ENCODE results near the gene SPNS2. TPM values are rescaled to one million over a fixed set of nuclear protein-coding genes. Genes with fewer than 3 reads are reported as not detected.

The SPNS2 gene
- total and polyA plus RNA-seq, 3 donors from 2014 or later, result 6.7 to 11.5 (median 8.0) TPM

DNA sequence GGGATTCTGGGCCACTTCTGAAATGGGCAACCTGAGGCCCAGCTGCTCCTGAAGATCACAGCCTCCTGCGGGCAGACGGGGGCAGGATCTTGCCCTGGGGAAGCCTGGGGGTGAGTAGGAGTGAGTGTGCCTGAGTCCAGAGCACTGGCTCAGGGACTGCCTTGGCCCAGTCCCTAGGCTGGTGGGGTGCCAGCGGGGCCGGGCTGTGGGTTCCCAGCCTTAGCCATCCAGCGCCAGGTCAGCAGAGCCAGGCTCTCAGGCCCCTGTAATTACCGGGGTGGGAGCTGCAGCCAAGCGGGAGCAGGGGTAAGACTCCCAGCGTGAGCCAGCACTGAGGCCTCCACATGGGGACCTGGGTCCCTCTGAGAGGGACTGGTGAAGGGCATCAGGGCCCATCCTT lies 8.2 kb downstream of the SPNS2 start:
- 74 to 95% methylated on average over 7 to 8 of the region's 8 CpGs for WGBS, 2 donors
- no peak for TF ChIP-seq POLR2A (IDR thresholded peaks at IDR 0.05)
- TF ChIP-seq, protein P1, sequence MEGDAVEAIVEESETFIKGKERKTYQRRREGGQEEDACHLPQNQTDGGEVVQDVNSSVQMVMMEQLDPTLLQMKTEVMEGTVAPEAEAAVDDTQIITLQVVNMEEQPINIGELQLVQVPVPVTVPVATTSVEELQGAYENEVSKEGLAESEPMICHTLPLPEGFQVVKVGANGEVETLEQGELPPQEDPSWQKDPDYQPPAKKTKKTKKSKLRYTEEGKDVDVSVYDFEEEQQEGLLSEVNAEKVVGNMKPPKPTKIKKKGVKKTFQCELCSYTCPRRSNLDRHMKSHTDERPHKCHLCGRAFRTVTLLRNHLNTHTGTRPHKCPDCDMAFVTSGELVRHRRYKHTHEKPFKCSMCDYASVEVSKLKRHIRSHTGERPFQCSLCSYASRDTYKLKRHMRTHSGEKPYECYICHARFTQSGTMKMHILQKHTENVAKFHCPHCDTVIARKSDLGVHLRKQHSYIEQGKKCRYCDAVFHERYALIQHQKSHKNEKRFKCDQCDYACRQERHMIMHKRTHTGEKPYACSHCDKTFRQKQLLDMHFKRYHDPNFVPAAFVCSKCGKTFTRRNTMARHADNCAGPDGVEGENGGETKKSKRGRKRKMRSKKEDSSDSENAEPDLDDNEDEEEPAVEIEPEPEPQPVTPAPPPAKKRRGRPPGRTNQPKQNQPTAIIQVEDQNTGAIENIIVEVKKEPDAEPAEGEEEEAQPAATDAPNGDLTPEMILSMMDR (IDR thresholded peaks at IDR 0.05), result no peak

DNA sequence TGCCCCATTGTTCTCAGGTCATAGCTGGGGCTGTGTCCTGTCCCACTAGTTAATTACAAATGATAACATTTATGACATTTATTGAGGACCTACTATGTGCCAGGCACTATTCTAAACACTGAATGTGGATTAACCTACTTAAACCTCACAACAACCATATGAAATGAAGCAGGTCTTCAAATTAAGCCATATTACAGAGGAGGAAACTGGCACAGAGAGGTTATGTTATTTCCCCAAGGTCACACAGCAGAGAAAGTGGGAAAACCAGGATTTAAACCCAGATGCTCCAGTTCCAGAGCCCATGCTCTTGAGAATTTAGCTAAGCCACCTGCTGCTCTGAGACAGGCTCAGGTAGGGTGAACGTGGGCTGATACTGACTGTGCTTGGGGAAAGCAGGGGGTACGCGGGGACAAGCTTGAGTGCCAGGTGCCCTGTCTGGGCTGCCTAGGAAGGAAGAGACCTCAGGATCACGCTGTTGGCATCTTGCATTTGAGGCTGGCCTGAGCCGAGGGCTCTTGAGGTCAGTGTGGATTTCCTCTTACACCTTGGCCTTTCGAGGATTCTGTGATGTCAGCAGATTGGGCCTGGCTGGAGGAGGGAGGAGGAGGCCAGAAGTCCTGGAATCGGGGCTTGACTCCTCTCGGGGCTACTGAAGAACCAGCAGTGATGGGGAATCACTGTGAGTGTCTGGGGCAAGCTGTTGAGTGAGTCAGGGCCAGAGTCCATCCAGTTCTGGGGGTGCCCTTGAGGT lies 8.9 kb downstream of the SPNS2 start:
- TF ChIP-seq, protein P1 (IDR thresholded peaks at IDR 0.05), result no peak
- TF ChIP-seq POLR2A (IDR thresholded peaks at IDR 0.05), result no peak
- intact Hi-C loops (cut with DNase I; ENCODE audit: low total_unique reads), result no loop called here
- no peak overlapping the region for H3K27ac ChIP-seq
- peaks cover 9% of the 10 kb centered on the region for H3K4me1 ChIP-seq
- WGBS, 2 donors, result 85 to 94% methylated on average over 6 to 8 of the region's 8 CpGs
- no peaks in the 10 kb centered on the region for H3K9me3 ChIP-seq
- H3K36me3 ChIP-seq (ENCODE audit: low read depth, missing control alignments), result no peaks in the 10 kb centered on the region
- H3K4me3 ChIP-seq, result no peak overlapping the region
- no peaks in the 10 kb centered on the region for H3K27me3 ChIP-seq
- DNase-seq, result no peak

More for the DNA sequence above, 8.2 kb downstream of the SPNS2 start:
- Histone ChIP-seq H3K36me3 (ENCODE audit: low read depth, missing control alignments) (no peaks in the 10 kb centered on the region), H3K9me3 (no peaks in the 10 kb centered on the region), H3K27me3 (no peaks in the 10 kb centered on the region), H3K4me3 (no peak overlapping the region), H3K27ac (no peak overlapping the region), H3K4me1 (peaks cover 9% of the 10 kb centered on the region)
- no peak for DNase-seq
- intact Hi-C loops (cut with DNase I; ENCODE audit: low total_unique reads), result no loop called here

DNA sequence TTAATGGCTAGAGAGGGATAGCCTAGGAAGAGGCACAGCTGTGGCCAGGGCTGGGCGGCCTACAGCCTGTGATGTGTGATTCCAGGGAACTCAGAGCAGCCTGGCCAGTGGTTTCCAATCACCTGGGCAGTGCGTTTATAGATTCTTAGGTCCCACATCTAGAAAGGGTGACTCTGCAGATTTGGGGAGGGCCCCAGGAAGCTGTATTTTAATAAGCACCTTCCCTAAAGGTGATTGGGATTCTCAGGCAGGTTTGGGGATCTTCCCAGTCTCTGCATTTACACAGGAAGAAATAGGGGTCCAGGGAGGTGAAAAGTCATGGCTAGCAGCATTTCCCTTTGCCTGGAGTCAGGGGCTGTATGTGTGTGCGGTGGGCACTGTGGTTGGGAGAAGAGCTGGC lies 9.5 kb downstream of the SPNS2 start:
- H3K36me3 ChIP-seq (ENCODE audit: low read depth, missing control alignments), result no peaks in the 10 kb centered on the region
- WGBS, 2 donors, result 92 to 96% methylated on average over 2 to 3 of the region's 3 CpGs
- H3K27ac ChIP-seq, result no peak overlapping the region
- no peak for TF ChIP-seq POLR2A (IDR thresholded peaks at IDR 0.05)
- TF ChIP-seq, protein P1 (IDR thresholded peaks at IDR 0.05), result no peak
- intact Hi-C loops (cut with DNase I; ENCODE audit: low total_unique reads), result no loop called here
- no peaks in the 10 kb centered on the region for H3K9me3 ChIP-seq
- peaks cover 9% of the 10 kb centered on the region for H3K4me1 ChIP-seq
- H3K27me3 ChIP-seq, result no peaks in the 10 kb centered on the region
- no peak for DNase-seq
- no peak overlapping the region for H3K4me3 ChIP-seq

DNA sequence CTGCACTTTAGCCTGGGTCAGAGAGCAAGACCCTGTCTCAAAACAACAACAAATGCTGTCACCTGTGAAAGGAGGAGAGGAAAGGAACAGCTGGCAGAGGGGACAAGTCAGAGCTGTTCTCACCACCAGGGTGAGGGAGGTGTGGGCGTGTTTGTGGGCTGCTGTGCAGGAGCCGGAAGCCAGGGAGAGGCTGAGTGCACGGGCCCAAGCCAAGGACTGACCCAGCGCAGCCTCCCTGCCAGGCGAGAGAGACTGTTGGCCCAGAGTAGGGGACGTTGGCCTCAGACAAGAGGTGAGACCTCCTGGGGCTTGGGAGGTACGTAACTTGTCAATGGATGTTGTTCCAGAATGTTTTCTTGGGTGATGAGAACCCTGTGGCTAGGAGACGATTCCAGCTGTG lies 10.7 kb downstream of the SPNS2 start:
- DNase-seq, result no peak
- TF ChIP-seq, protein P1 (IDR thresholded peaks at IDR 0.05), result no peak
- TF ChIP-seq POLR2A (IDR thresholded peaks at IDR 0.05), result no peak
- intact Hi-C loops (cut with DNase I; ENCODE audit: low total_unique reads), result no loop called here
- no peak overlapping the region for H3K27ac ChIP-seq
- H3K27me3 ChIP-seq, result no peaks in the 10 kb centered on the region
- H3K4me1 ChIP-seq, result peaks cover 13% of the 10 kb centered on the region
- H3K36me3 ChIP-seq (ENCODE audit: low read depth, missing control alignments), result no peaks in the 10 kb centered on the region
- H3K9me3 ChIP-seq, result no peaks in the 10 kb centered on the region
- H3K4me3 ChIP-seq, result no peak overlapping the region
- WGBS, 2 donors, result 62 to 64% methylated on average over 8 of the region's 8 CpGs
